Astrocyte (in vitro differentiated cells and primary cell): ENCODE results near the gene CNDP2. TPM values are rescaled to one million over a fixed set of nuclear protein-coding genes. Genes with fewer than 3 reads are reported as not detected.

Experiments used
- DNase-seq: peaks from one replicate; pipeline ENCODE4 v3.0.0-alpha.2; 2010; ENCODE audit warnings: low read depth
- FAIRE-seq: peaks from 2 replicates; lab custom pipeline; 2011; peaks lifted over from hg19 to GRCh38; lab: Jason Lieb, UNC
- H2AFZ ChIP-seq: 2 replicates; pipeline ENCODE4 v1.6.0; 2012; ENCODE audit warnings: low read depth, low read length, inconsistent platforms
- H3K27ac ChIP-seq: 2 replicates; pipeline ENCODE4 v1.5.1; 2011; ENCODE audit warnings: low read depth, low read length, inconsistent platforms
- H3K27me3 ChIP-seq: 2 replicates; pipeline ENCODE4 v1.6.0; 2011; ENCODE audit warnings: low read length, inconsistent platforms; ENCODE audit not compliant: insufficient read depth
- H3K36me3 ChIP-seq: 2 replicates; pipeline ENCODE4 v1.5.1; 2011; ENCODE audit warnings: low read length, inconsistent platforms; ENCODE audit not compliant: insufficient read depth
- H3K4me1 ChIP-seq: 2 replicates; pipeline ENCODE4 v1.5.1; 2011; ENCODE audit warnings: low read length, inconsistent platforms; ENCODE audit not compliant: insufficient read depth
- H3K4me2 ChIP-seq: 2 replicates; pipeline ENCODE4 v1.6.0; 2012; ENCODE audit warnings: low read length, inconsistent platforms
- H3K4me3 ChIP-seq: 2 replicates; pipeline ENCODE4 v1.5.1; 2011; ENCODE audit warnings: low read depth, mild to moderate bottlenecking, low read length, inconsistent platforms; ENCODE audit not compliant: insufficient read depth
- H3K79me2 ChIP-seq: 2 replicates; pipeline ENCODE4 v1.6.0; 2012; ENCODE audit warnings: mild to moderate bottlenecking, low read length, inconsistent platforms; ENCODE audit not compliant: insufficient read depth
- H3K9ac ChIP-seq: 2 replicates; pipeline ENCODE4 v1.6.0; 2012; ENCODE audit warnings: mild to moderate bottlenecking, low read length, inconsistent platforms
- H3K9me3 ChIP-seq: 2 replicates; pipeline ENCODE4 v1.5.1; 2012; ENCODE audit warnings: low read depth, mild to moderate bottlenecking, low read length, inconsistent platforms; ENCODE audit not compliant: insufficient read depth
- H4K20me1 ChIP-seq: 2 replicates; pipeline ENCODE4 v1.6.0; 2012; ENCODE audit warnings: low read length, inconsistent platforms; ENCODE audit not compliant: insufficient read depth
- H3K27ac Mint-ChIP-seq: one replicate; pipeline ENCODE4 v1.8.0; 2021; ENCODE audit warnings: mild to moderate bottlenecking, mixed read lengths; ENCODE audit not compliant: unreplicated experiment
- H3K27me3 Mint-ChIP-seq: one replicate; pipeline ENCODE4 v1.8.0; 2021; ENCODE audit warnings: low read depth, mixed read lengths; ENCODE audit not compliant: unreplicated experiment
- H3K36me3 Mint-ChIP-seq: one replicate; pipeline ENCODE4 v1.8.0; 2021; ENCODE audit warnings: low read depth, mixed read lengths; ENCODE audit not compliant: unreplicated experiment
- H3K4me1 Mint-ChIP-seq: one replicate; pipeline ENCODE4 v1.8.0; 2021; ENCODE audit warnings: low read depth, mixed read lengths; ENCODE audit not compliant: unreplicated experiment
- H3K4me3 Mint-ChIP-seq: one replicate; pipeline ENCODE4 v1.8.0; 2021; ENCODE audit warnings: mild to moderate bottlenecking, moderate library complexity, mixed read lengths; ENCODE audit not compliant: unreplicated experiment
- H3K9me3 Mint-ChIP-seq: one replicate; pipeline ENCODE4 v1.8.0; 2021; ENCODE audit warnings: mild to moderate bottlenecking, mixed read lengths; ENCODE audit not compliant: unreplicated experiment
- EZH2 ChIP-seq: IDR thresholded peaks from 2 replicates; pipeline ENCODE4 v1.6.1; 2012; ENCODE audit warnings: mild to moderate bottlenecking, low read length, inconsistent platforms; ENCODE audit not compliant: insufficient read depth
- total RNA-seq: library from RNA; stranded (reverse); gene quantifications from 2 replicates; pipeline ENCODE4 v1.2.1, GENCODE V29; 2021
- TF ChIP-seq, protein P1 (sequence below): IDR thresholded peaks from 2 replicates; pipeline ENCODE4 v1.5.1; 2011; ENCODE audit warnings: low read depth, mild to moderate bottlenecking, inconsistent platforms, low read length, moderate library complexity; ENCODE audit not compliant: insufficient read depth

The CNDP2 gene
- total RNA-seq, 1 donor from 2014 or later: 149 TPM

DNA sequence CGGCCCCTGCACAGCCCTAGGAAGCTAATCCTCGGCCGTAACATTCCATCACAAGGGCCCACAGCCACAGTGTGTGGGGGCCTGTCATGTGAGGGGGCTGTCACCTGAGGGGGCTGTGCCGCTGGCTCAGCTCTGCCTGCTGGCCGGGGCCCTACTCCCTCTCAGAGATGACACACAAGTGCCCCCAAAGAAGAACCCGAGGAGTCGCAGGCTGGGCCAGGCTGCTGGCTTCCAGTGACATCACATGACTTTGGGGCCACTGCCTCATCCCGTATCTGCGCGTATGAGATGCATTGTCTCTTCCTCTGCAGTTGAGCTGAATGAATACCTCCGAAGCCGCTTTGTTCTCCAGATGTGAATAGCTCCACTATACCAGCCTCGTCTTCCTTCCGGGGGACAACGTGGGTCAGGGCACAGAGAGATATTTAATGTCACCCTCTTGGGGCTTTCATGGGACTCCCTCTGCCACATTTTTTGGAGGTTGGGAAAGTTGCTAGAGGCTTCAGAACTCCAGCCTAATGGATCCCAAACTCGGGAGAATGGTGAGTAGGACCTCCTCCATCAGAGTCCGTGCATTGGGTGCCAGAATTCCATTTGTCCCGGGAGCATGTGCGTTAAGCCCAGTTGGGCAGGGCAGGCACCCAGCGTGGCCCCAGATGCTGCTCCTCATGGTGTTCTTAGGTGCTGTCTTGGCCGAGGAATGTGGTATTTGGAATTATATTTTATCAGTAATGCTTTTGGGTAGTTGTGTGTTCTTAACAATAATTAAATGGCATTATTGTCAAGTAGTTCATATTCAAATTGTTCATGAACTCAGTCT, 38.2 kb downstream of the CNDP2 start, which contains the start of gene CNDP1:
Gene CNDP1 (plus strand): TSS at position 351 of the 820 bp plus-strand sequence. CDS start 168 bp downstream, at position 519.
- FAIRE-seq: no peak
- Histone ChIP-seq H3K36me3 (no peaks in the 10 kb centered on the region), H3K27me3 (peaks cover 2% of the 10 kb centered on the region), H3K9ac (no peak within 1 kb of the TSS), H3K27ac (no peak within 1 kb of the TSS), H3K4me1 (no peaks in the 10 kb centered on the region), H4K20me1 (no peaks in the 10 kb centered on the region), H2AFZ (no peak within 1 kb of the TSS), H3K79me2 (no peaks in the 10 kb centered on the region), H3K9me3 (no peaks in the 10 kb centered on the region), H3K4me3 (no peak within 1 kb of the TSS), H3K4me2 (no peak within 1 kb of the TSS)
- Mint-ChIP-seq H3K36me3 (peaks cover 2% of the 10 kb centered on the region), H3K27me3 (peaks cover 10% of the 10 kb centered on the region), H3K4me1 (no peaks in the 10 kb centered on the region), H3K4me3 (no peak within 1 kb of the TSS), H3K9me3 (peaks cover 8% of the 10 kb centered on the region), H3K27ac (no peak within 1 kb of the TSS)
- TF ChIP-seq, protein P1, sequence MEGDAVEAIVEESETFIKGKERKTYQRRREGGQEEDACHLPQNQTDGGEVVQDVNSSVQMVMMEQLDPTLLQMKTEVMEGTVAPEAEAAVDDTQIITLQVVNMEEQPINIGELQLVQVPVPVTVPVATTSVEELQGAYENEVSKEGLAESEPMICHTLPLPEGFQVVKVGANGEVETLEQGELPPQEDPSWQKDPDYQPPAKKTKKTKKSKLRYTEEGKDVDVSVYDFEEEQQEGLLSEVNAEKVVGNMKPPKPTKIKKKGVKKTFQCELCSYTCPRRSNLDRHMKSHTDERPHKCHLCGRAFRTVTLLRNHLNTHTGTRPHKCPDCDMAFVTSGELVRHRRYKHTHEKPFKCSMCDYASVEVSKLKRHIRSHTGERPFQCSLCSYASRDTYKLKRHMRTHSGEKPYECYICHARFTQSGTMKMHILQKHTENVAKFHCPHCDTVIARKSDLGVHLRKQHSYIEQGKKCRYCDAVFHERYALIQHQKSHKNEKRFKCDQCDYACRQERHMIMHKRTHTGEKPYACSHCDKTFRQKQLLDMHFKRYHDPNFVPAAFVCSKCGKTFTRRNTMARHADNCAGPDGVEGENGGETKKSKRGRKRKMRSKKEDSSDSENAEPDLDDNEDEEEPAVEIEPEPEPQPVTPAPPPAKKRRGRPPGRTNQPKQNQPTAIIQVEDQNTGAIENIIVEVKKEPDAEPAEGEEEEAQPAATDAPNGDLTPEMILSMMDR: no peak
- TF ChIP-seq EZH2: no peak
- no peak for DNase-seq

- DNase-seq (no peak), FAIRE-seq (no peak)
- H3K4me1 Mint-ChIP-seq: no peaks in the 10 kb centered on the region
- H3K27ac ChIP-seq: no peak overlapping the region
- no peak overlapping the region for H3K27ac Mint-ChIP-seq
- no peak overlapping the region for H3K4me2 ChIP-seq
- H4K20me1 ChIP-seq: no peaks in the 10 kb centered on the region
- H3K36me3 ChIP-seq: no peaks in the 10 kb centered on the region
- H3K27me3 ChIP-seq: peaks cover 2% of the 10 kb centered on the region
- no peaks in the 10 kb centered on the region for H3K4me1 ChIP-seq
- no peak overlapping the region for H2AFZ ChIP-seq
- TF ChIP-seq EZH2: no peak
- TF ChIP-seq, protein P1: no peak
- H3K9me3 ChIP-seq: no peaks in the 10 kb centered on the region
- no peak overlapping the region for H3K4me3 Mint-ChIP-seq
- H3K9me3 Mint-ChIP-seq: peaks cover 8% of the 10 kb centered on the region
- no peaks in the 10 kb centered on the region for H3K79me2 ChIP-seq
- H3K9ac ChIP-seq: no peak overlapping the region
- peaks cover 2% of the 10 kb centered on the region for H3K36me3 Mint-ChIP-seq
- H3K27me3 Mint-ChIP-seq: peaks cover 13% of the 10 kb centered on the region
- no peak overlapping the region for H3K4me3 ChIP-seq
Measured at GRCh38 chr18:74534981-74535649, 39.0 kb downstream of the CNDP2 start.
